Transverse colon (tissue), 4 donors: ENCODE measurements around the gene ANKRD44. TPM values are rescaled to one million over a fixed set of nuclear protein-coding genes. Genes with fewer than 3 reads are reported as not detected.

Source experiments
- DNase-seq: peaks from one replicate; pipeline ENCODE4 v3.0.0-alpha.2; 2019
- H3K27ac ChIP-seq, 4 donors: fragments of 200-600 bp; sonication (generic); 2 replicates each; pipeline ENCODE4 v1.5.1; 2016 to 2018; ENCODE audit warnings: inconsistent platforms in 4 of 4
- H3K27me3 ChIP-seq: fragments of 200-600 bp; sonication (generic); 2 replicates; pipeline ENCODE4 v1.5.1; 2017; ENCODE audit warnings: inconsistent platforms
- H3K36me3 ChIP-seq, 4 donors: fragments of 200-600 bp; sonication (generic); 2 replicates each; pipeline ENCODE4 v1.5.1; 2017 to 2019; ENCODE audit warnings: inconsistent platforms in 4 of 4
- H3K4me1 ChIP-seq, 4 donors: fragments of 200-600 bp; sonication (generic); 2 replicates each; pipeline ENCODE4 v1.5.1; 2017 to 2020; ENCODE audit warnings: inconsistent platforms in 4 of 4
- H3K4me3 ChIP-seq, 4 donors: fragments of 200-600 bp; sonication (generic); 1 replicate in 1 of 4; 2 replicates in 3 of 4; pipeline versions ENCODE4 v1.5.1 to v1.6.1; 2017 to 2019; ENCODE audit warnings: inconsistent platforms in 4 of 4
- H3K9me3 ChIP-seq, 2 donors: fragments of 200-600 bp; sonication (generic); 2 replicates each; pipeline ENCODE4 v1.5.1; 2017 to 2019; ENCODE audit warnings: inconsistent platforms in 2 of 2
- EP300 ChIP-seq: sonication (generic); formaldehyde crosslinking; IDR thresholded peaks from one replicate; pipeline ENCODE4 v1.6.1; 2017; ENCODE audit warnings: antibody characterized with exemption, low read depth
- POLR2A ChIP-seq: fragments of 450-650 bp; IDR thresholded peaks from one replicate; pipeline ENCODE4 v1.6.1; 2016; ENCODE audit warnings: antibody characterized with exemption, mild to moderate bottlenecking, moderate library complexity
- POLR2AphosphoS5 ChIP-seq, 3 donors: sonication (generic); formaldehyde crosslinking; IDR thresholded peaks; one replicate each; pipeline ENCODE4 v1.6.1; 2016; ENCODE audit warnings: antibody characterized with exemption in 3 of 3
- WGBS, 2 donors: methylation state at CpG; one replicate each; pipeline ENCODE4 v1.1.5; 2018; ENCODE audit warnings: low coverage in 1 of 2; 5-methylcytosine and 5-hydroxymethylcytosine counted together
- in situ Hi-C, 4 donors: fragments of 200-750 bp; cut with MboI; loops; one replicate each; pipeline versions ENCODE4 v1.15.0 to v1.15.1; 2017; ENCODE audit warnings: low sequenced_read_pairs in 3 of 4, low pct_ligation_motif_present in 1 of 4, low pct_unique_long_range_greater_than_20kb in 1 of 4
- intact Hi-C: fragments of 100-400 bp; cut with DNase I; formaldehyde crosslinking; loops from one replicate; pipeline ENCODE4 v1.15.1; 2023; ENCODE audit warnings: low total_unique reads
- total RNA-seq, 4 donors: library from RNA; depleted of rRNA; stranded (reverse); fragments of >200 nt; gene quantifications; one replicate each; pipeline ENCODE4 v1.1.0, GENCODE V29; 2016
- TF ChIP-seq, protein P1 (sequence below), 5 experiments: fragments of 200-600 bp in 3 of 5; fragments of 450-650 bp in 2 of 5; sonication (generic) in 3 of 5; IDR thresholded peaks; 1 replicate in 2 of 5; 2 replicates in 3 of 5; pipeline ENCODE4 v1.5.1; 2016 to 2017; ENCODE audit warnings: antibody characterized with exemption in 5 of 5, inconsistent platforms in 3 of 5, mild to moderate bottlenecking in 2 of 5, moderate library complexity in 1 of 5

Gene ANKRD44
- total RNA-seq, 4 donors from 2014 or later, result 13.9 to 46.8 (median 27.5) TPM

- Histone ChIP-seq H3K27me3 (no peaks in the 10 kb centered on the region), H3K9me3 (no peaks in the 10 kb centered on the region), H3K36me3 (no peaks in the 10 kb centered on the region), H3K4me1 (peaks cover 0 to 18% (median 8%) of the 10 kb centered on the region in 4 donors), H3K27ac (no peak overlapping the region), H3K4me3 (no peak overlapping the region)
- 89 to 96% methylated on average over 4 of the region's 4 CpGs for WGBS, 2 donors
- TF ChIP-seq EP300, result no peak
- TF ChIP-seq POLR2AphosphoS5 (IDR thresholded peaks at IDR 0.05), result no peak
- TF ChIP-seq POLR2A, result no peak
- TF ChIP-seq, protein P1, sequence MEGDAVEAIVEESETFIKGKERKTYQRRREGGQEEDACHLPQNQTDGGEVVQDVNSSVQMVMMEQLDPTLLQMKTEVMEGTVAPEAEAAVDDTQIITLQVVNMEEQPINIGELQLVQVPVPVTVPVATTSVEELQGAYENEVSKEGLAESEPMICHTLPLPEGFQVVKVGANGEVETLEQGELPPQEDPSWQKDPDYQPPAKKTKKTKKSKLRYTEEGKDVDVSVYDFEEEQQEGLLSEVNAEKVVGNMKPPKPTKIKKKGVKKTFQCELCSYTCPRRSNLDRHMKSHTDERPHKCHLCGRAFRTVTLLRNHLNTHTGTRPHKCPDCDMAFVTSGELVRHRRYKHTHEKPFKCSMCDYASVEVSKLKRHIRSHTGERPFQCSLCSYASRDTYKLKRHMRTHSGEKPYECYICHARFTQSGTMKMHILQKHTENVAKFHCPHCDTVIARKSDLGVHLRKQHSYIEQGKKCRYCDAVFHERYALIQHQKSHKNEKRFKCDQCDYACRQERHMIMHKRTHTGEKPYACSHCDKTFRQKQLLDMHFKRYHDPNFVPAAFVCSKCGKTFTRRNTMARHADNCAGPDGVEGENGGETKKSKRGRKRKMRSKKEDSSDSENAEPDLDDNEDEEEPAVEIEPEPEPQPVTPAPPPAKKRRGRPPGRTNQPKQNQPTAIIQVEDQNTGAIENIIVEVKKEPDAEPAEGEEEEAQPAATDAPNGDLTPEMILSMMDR (IDR thresholded peaks at IDR 0.05), result no peak
- in situ Hi-C loops (no loop called here), intact Hi-C loops (no loop called here)
- DNase-seq, result no peak
Observed at GRCh38 chr2:197171582-197171981, 139.0 kb downstream of the ANKRD44 start.

DNA sequence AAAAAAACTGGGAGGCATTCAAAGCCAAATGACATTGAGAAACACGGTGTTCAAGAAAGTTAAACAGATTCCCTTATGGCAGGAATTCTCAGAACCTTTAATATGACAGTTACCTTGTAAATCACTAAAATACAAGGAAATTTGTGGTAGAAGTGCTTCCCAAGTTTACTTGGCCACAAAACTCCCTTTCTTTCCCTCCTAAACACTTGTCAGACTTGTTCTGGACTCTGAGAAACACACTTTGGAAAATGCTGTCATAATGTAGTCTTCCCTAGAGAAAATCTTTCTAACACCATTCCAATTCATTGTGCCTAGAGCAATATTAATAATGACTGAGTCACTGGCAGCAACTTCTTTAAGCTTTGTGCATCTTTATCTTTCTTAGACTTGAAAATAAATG, 140.4 kb downstream of the ANKRD44 start:
- WGBS, 2 donors, result 33 to 48% methylated on average over 1 of the region's 1 CpG
- intact Hi-C loops (no loop called here), in situ Hi-C loops (no loop called here)
- no peak overlapping the region for H3K4me3 ChIP-seq
- DNase-seq, result no peak
- H3K9me3 ChIP-seq, result no peaks in the 10 kb centered on the region
- peaks cover 0 to 18% (median 7%) of the 10 kb centered on the region in 4 donors for H3K4me1 ChIP-seq
- TF ChIP-seq POLR2AphosphoS5 (IDR thresholded peaks at IDR 0.05) (no peak), POLR2A (no peak), EP300 (no peak)
- TF ChIP-seq, protein P1 (IDR thresholded peaks at IDR 0.05), result no peak
- H3K36me3 ChIP-seq, result no peaks in the 10 kb centered on the region
- no peaks in the 10 kb centered on the region for H3K27me3 ChIP-seq
- peak overlapping the region in 1 of 4 donors; percentile 31 for H3K27ac ChIP-seq

- in situ Hi-C loops, result loop anchor here in 1 of 4 donors (10.0 kb wide), 1 partner anchor 54 kb away; no protein-coding TSS in a partner anchor
- intact Hi-C loops, result no loop called here
- WGBS, 2 donors, result 48 to 94% methylated on average over 2 to 5 of the region's 5 CpGs
Observed at GRCh38 chr2:197168705-197169104, 141.9 kb downstream of the ANKRD44 start.

GRCh38 chr2:197167608-197168314, 142.8 kb downstream of the ANKRD44 start:
- no peaks in the 10 kb centered on the region for H3K36me3 ChIP-seq
- no peak overlapping the region for H3K27ac ChIP-seq
- DNase-seq, result no peak
- intact Hi-C loops (no loop called here), in situ Hi-C loops (loop anchor here in 1 of 4 donors (10.0 kb wide), 1 partner anchor 53 kb away; no protein-coding TSS in a partner anchor)
- no peak overlapping the region for H3K4me3 ChIP-seq
- TF ChIP-seq, protein P1 (IDR thresholded peaks at IDR 0.05), result no peak
- no peak for TF ChIP-seq EP300
- H3K9me3 ChIP-seq, result no peaks in the 10 kb centered on the region
- peaks cover 0 to 12% (median 5%) of the 10 kb centered on the region in 4 donors for H3K4me1 ChIP-seq
- 83 to 100% methylated on average over 1 to 3 of the region's 3 CpGs for WGBS, 2 donors
- no peaks in the 10 kb centered on the region for H3K27me3 ChIP-seq

More at GRCh38 chr2:197168705-197169104, 141.9 kb downstream of the ANKRD44 start:
- Histone ChIP-seq H3K27ac (no peak overlapping the region), H3K4me3 (no peak overlapping the region), H3K9me3 (no peaks in the 10 kb centered on the region), H3K27me3 (no peaks in the 10 kb centered on the region), H3K4me1 (peaks cover 0 to 13% (median 5%) of the 10 kb centered on the region in 4 donors), H3K36me3 (no peaks in the 10 kb centered on the region)
- TF ChIP-seq, protein P1 (IDR thresholded peaks at IDR 0.05), result peak; percentile 52 to 72 (median 70)
- TF ChIP-seq EP300, result no peak
- no peak for TF ChIP-seq POLR2A
- TF ChIP-seq POLR2AphosphoS5 (IDR thresholded peaks at IDR 0.05), result no peak
- DNase-seq, result peak; percentile 80
